Colonic mucosa (tissue), 4 donors: Measurements from ENCODE around the gene ZNF621. TPM values are rescaled to one million over a fixed set of nuclear protein-coding genes. Genes with fewer than 3 reads are reported as not detected.
"Not testable (repeated sequence)": the region's sequence is repeated elsewhere in the genome, so short reads cannot be mapped to it uniquely, and the experiment has no call there.

Experiments
- DNase-seq: peaks from one replicate; pipeline ENCODE4 v3.0.0-alpha.2; 2020
- H3K27ac ChIP-seq: fragments of 200-600 bp; one replicate; pipeline ENCODE4 v1.8.0; 2021
- H3K27me3 ChIP-seq: fragments of 200-600 bp; one replicate; pipeline ENCODE4 v1.8.0; 2021
- H3K36me3 ChIP-seq: fragments of 200-600 bp; one replicate; pipeline ENCODE4 v1.8.0; 2021
- H3K4me1 ChIP-seq: fragments of 200-600 bp; one replicate; pipeline ENCODE4 v1.8.0; 2021; ENCODE audit warnings: mild to moderate bottlenecking
- H3K4me3 ChIP-seq: fragments of 200-600 bp; one replicate; pipeline ENCODE4 v1.8.0; 2021
- H3K9ac ChIP-seq, 2 donors: one replicate each; pipeline ENCODE4 v1.7.0; 2013; ENCODE audit warnings: control low read depth in 2 of 2, low read depth in 2 of 2, low read length in 2 of 2
- H3K9me3 ChIP-seq: fragments of 200-600 bp; one replicate; pipeline ENCODE4 v1.8.0; 2021
- intact Hi-C: fragments of 100-400 bp; cut with DNase I; formaldehyde crosslinking; loops from one replicate; pipeline ENCODE4 v1.14.1; 2022
- total RNA-seq, 2 donors: library from RNA; stranded (reverse); fragmentation: NEBNext Ultra II Directional in 1 of 2; extraction: Animal tissue kit (Norgen Biotek cat#: 25700) in 1 of 2; gene quantifications; one replicate each; pipeline ENCODE4 v1.2.1, GENCODE V29; 2021
- TF ChIP-seq, protein P1 (sequence below): fragments of 200-600 bp; IDR thresholded peaks from one replicate; pipeline ENCODE4 v1.8.0; 2022; ENCODE audit warnings: antibody characterized with exemption, mild to moderate bottlenecking
- donor health status: healthy.
- donor health status: DM: no; HTN: no; CAD: no.
- donor health status: DM: no; HTN: no; CAD: no.

ZNF621 gene
- total RNA-seq, 2 donors from 2014 or later, result 13.5 to 14.3 TPM

DNA sequence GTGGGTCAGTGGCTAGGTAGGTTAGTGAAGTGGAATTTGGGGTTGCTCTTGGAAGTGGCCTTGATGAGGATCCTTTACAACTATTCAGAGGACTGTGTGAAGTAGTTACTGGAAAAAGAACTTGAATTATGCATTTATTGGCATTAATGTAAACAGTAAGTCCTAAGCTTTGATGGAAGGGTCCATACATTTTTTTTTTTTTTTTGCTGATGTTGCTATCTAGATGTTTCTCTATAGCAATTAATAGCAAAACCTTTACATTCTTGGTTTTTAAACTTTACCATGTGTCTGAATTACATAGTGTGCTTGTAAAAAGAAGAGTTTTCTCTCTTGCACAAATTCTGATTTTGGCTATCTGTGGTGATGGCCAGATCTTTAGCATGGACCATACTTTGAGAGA lies 9.5 kb downstream of the ZNF621 start:
- H3K27me3 ChIP-seq, result no peaks in the 10 kb centered on the region
- TF ChIP-seq, protein P1, sequence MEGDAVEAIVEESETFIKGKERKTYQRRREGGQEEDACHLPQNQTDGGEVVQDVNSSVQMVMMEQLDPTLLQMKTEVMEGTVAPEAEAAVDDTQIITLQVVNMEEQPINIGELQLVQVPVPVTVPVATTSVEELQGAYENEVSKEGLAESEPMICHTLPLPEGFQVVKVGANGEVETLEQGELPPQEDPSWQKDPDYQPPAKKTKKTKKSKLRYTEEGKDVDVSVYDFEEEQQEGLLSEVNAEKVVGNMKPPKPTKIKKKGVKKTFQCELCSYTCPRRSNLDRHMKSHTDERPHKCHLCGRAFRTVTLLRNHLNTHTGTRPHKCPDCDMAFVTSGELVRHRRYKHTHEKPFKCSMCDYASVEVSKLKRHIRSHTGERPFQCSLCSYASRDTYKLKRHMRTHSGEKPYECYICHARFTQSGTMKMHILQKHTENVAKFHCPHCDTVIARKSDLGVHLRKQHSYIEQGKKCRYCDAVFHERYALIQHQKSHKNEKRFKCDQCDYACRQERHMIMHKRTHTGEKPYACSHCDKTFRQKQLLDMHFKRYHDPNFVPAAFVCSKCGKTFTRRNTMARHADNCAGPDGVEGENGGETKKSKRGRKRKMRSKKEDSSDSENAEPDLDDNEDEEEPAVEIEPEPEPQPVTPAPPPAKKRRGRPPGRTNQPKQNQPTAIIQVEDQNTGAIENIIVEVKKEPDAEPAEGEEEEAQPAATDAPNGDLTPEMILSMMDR, result no peak
- no peak overlapping the region for H3K9ac ChIP-seq
- peaks cover 17% of the 10 kb centered on the region for H3K36me3 ChIP-seq
- intact Hi-C loops, result no loop called here
- H3K4me3 ChIP-seq, result no peak overlapping the region
- DNase-seq, result no peak
- no peak overlapping the region for H3K27ac ChIP-seq
- H3K4me1 ChIP-seq, result no peaks in the 10 kb centered on the region
- no peaks in the 10 kb centered on the region for H3K9me3 ChIP-seq

DNA sequence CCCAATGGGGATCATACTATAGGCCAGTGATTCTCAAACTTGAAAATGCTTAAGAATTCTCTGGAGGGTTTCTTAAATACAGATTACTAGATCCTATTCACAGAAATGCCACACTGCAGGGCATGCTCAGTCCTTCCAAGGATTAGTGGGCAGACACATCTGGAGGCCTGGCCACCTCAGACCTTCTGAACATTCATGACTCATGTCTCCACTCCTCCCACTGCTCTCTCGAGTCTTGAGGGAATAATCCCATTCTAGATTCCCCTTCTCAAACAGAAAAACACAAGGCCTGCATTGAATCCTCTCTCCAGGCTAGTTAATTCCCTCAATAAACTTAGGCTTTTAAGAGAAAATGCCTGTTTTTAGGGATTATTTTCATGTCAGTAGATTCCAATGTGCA lies 22.1 kb downstream of the ZNF621 start:
- Histone ChIP-seq H3K9me3 (no peaks in the 10 kb centered on the region), H3K36me3 (no peaks in the 10 kb centered on the region), H3K27me3 (no peaks in the 10 kb centered on the region), H3K4me3 (no peak overlapping the region), H3K9ac (no peak overlapping the region), H3K4me1 (no peaks in the 10 kb centered on the region), H3K27ac (no peak overlapping the region)
- TF ChIP-seq, protein P1, result no peak
- DNase-seq, result no peak
- intact Hi-C loops, result no loop called here

DNA sequence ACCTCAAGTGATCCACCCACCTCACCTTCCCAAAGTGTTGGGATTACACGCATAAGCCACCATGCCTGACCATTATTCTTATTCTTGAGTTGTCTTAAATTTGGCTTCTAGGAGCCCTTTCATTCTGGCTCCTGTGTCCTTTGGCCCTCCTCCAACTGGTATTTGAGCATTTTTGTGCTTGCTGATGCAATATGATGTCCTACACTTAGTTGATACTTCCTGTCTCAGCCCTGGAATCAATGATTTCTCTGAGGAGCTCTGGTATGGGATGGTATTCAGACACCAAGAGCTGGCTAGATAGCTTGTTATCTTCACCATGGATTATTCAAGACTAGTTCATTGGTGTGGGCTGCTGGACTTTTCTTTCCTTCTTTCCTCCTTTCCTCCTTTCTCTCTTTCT lies 25.4 kb downstream of the ZNF621 start:
- H3K27ac ChIP-seq, result no peak overlapping the region
- no peak for DNase-seq
- H3K36me3 ChIP-seq, result no peaks in the 10 kb centered on the region
- TF ChIP-seq, protein P1, result no peak
- H3K27me3 ChIP-seq, result no peaks in the 10 kb centered on the region
- H3K9me3 ChIP-seq, result no peaks in the 10 kb centered on the region
- no peak overlapping the region for H3K9ac ChIP-seq
- intact Hi-C loops, result no loop called here
- no peak overlapping the region for H3K4me3 ChIP-seq
- no peaks in the 10 kb centered on the region for H3K4me1 ChIP-seq

DNA sequence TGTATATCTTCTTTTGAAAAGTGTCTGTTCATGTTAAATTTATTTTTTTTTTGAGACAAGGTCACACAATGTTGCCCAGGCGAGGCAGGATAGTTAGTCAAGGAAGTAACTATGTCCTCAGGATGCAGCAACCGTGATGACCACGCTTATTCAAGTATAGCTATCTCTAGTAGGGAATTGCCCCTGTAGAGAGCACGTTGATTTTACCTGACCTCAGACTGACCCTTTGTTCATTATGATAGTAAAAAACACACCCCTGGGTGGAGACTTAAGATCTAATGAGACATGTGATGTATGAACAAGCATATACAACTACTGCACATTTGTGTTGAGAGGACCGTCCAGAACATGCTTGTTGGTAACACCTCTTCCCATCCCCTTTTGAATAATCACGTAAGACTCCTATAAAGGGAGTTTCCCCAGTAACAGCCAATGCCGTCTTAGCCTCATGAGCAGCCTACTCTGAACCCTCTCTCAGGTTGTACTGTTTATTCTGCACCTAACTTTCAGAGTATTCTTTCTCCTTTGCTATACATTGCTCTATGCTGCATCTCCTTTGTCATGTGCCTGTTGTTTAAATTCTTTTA lies 32.9 kb downstream of the ZNF621 start:
- no peaks in the 10 kb centered on the region for H3K27me3 ChIP-seq
- no peaks in the 10 kb centered on the region for H3K4me1 ChIP-seq
- DNase-seq, result no peak
- intact Hi-C loops, result no loop called here
- no peak overlapping the region for H3K4me3 ChIP-seq
- no peak overlapping the region for H3K9ac ChIP-seq
- TF ChIP-seq, protein P1, result no peak
- no peaks in the 10 kb centered on the region for H3K36me3 ChIP-seq
- H3K27ac ChIP-seq, result no peak overlapping the region
- no peaks in the 10 kb centered on the region for H3K9me3 ChIP-seq

DNA sequence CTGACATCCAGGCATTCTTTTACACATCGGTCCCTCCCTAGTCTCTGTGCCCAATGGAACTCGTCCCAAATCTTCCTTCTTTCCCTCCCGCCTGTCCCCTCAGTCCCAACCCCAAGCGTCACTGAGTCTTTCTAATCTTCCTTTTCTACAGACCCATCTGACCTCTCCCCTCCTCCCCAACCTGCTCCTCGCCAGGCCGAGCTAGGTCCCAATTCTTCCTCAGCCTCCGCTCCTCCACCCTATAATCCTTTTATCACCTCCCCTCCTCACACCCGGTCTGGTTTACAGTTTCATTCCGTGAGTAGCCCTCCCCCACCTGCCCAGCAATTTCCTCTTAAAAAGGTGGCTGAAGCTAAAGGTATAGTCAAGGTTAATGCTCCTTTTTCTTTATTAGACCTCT lies 37.7 kb downstream of the ZNF621 start:
- H3K27me3 ChIP-seq, H3K4me3 ChIP-seq, H3K9me3 ChIP-seq, H3K27ac ChIP-seq, H3K9ac ChIP-seq, H3K4me1 ChIP-seq, DNase-seq, H3K36me3 ChIP-seq, intact Hi-C loops: not testable (repeated sequence)

DNA sequence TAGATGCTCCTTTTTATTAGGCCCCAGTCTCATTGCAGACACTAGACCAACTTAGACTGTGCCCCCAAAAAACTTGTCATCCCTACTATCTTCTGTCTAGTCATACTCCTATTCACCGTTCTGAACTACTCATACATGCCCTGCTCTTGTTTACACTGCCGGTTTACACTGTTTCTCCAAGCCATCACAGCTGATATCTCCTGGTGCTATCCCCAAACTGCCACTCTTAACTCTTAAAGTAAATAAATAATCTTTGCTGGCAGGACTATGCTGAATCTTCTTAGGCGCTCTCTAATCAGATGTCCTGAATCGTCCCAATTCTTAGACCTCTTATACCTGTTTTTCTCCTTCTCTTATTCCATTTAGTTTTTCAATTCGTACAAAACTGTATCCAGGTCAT lies 40.9 kb downstream of the ZNF621 start:
- H3K9me3 ChIP-seq, intact Hi-C loops, H3K36me3 ChIP-seq, H3K27ac ChIP-seq, H3K9ac ChIP-seq, DNase-seq, H3K4me1 ChIP-seq, H3K4me3 ChIP-seq, H3K27me3 ChIP-seq: not testable (repeated sequence)

DNA sequence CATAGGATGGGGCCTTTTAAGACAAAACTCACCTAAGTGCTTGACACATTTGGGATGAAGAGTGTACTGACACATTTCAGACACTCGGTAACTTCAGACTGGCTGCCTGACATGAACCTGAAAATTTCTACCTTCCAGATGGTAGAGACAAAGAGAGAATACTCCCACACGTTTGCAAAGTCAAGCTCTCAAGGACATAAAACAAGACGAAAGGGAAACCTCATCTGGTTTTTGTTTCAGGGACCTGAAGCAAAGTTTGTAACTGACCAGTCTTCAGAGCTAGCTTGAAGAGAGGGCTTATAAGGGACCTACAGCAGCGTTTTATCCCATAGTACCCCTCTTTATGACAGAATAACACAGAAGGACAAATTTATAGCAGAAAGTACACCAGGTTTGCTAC lies 41.9 kb downstream of the ZNF621 start:
- no peak for DNase-seq
- TF ChIP-seq, protein P1, result no peak
- Histone ChIP-seq H3K36me3 (no peaks in the 10 kb centered on the region), H3K27ac (no peak overlapping the region), H3K9me3 (no peaks in the 10 kb centered on the region), H3K9ac (no peak overlapping the region), H3K27me3 (no peaks in the 10 kb centered on the region), H3K4me3 (no peak overlapping the region), H3K4me1 (no peaks in the 10 kb centered on the region)
- intact Hi-C loops, result no loop called here
